NCI-H2196 (cell line): Measurements from ENCODE around the gene SLC25A53.
"Not testable (repeated sequence)": the region's sequence is repeated elsewhere in the genome, so short reads cannot be mapped to it uniquely, and the experiment has no call there.

Source experiments
- DNase-seq: peaks from one replicate; lab custom pipeline; 2025; ENCODE audit not compliant: unreplicated experiment; lab: John Stamatoyannopoulos, UW

SLC25A53 gene

DNA sequence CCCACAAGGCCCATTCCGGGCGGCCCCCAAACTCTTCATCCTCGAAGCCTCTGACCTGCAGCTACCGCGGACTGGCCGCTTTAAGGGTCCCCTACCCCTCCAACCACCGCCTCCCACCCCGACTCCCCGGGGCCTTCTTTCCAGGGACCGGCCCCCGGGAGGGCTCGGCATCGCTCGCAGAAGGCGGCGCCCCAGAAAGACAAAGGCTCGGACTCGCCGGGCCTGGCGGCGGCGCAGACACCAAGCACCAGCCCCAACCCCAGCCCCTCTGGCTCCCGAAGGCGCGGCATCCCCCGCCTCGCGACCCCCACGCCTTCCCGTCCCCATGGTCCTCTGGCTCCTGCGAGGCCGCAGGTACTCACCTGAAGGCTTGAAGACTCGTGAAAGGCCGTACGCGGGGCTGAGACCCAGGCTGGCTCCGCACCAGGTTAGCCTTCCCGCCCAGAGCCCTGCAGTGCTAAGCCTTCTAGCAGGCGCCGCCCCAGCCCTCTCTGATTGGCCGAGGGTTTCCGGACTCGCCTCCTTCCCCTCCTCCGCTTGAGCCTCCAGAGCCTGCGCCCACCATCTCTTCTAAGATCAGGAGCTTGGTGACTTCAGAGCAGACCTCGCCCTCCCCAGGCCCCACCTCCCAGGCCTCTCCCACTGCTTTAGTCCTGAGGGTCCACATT, 80.9 kb downstream of the SLC25A53 start, which contains the start of gene TMSB15C:
TMSB15C (minus strand) TSS at position 459 of the 668 bp plus-strand sequence.
- not testable (repeated sequence) for DNase-seq

DNA sequence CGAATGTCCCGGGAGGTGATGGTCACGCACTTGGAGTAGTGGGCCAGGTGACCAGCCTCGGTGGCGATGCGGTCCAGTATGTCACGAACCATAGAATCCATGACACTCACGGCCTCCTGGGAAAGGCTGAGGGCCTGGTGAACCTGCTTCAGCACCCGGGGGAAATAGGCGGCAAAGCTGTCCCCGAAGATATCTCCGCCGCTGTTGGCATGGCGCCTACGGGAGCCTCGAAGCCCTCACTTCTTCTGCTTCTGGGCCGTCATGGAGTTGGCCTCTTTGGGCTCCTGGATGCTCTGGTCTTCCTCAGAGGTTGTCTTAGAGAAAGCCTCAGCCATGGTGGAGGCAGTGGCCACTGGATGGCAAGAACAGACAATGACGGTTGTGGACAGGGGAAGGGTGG, 94.2 kb downstream of the SLC25A53 start:
- not testable (repeated sequence) for DNase-seq

DNA sequence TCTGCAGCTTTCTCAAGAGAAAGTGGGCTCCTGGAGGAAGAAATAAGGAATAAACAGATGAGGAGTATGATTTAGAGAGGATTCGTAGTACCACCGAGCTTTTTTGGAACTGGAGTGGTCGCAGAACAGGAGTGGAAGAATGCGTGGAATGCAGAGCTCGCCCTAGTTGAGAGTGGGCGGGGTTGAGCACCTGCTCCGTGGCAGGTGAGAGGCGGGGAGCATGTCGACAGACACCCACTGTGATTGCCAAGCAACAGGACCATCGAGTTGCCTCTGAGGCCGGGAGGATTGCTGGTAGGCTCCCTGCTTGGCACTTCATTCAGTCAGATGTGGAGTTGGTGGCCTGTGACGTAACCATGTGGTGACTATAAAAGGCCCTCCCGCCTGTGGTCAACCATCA, 101.9 kb downstream of the SLC25A53 start:
- not testable (repeated sequence) for DNase-seq
